GM18870 (cell line): Measurements from ENCODE around the gene MYF5.
"Not testable (repeated sequence)": the region's sequence is repeated elsewhere in the genome, so short reads cannot be mapped to it uniquely, and the experiment has no call there.

Experiments
- ATAC-seq: cut with Tn5 transposase; IDR thresholded peaks from one replicate; pipeline ENCODE4 v1.9.1; 2021; ENCODE audit warnings: moderate library complexity; ENCODE audit not compliant: unreplicated experiment

MYF5 gene

DNA sequence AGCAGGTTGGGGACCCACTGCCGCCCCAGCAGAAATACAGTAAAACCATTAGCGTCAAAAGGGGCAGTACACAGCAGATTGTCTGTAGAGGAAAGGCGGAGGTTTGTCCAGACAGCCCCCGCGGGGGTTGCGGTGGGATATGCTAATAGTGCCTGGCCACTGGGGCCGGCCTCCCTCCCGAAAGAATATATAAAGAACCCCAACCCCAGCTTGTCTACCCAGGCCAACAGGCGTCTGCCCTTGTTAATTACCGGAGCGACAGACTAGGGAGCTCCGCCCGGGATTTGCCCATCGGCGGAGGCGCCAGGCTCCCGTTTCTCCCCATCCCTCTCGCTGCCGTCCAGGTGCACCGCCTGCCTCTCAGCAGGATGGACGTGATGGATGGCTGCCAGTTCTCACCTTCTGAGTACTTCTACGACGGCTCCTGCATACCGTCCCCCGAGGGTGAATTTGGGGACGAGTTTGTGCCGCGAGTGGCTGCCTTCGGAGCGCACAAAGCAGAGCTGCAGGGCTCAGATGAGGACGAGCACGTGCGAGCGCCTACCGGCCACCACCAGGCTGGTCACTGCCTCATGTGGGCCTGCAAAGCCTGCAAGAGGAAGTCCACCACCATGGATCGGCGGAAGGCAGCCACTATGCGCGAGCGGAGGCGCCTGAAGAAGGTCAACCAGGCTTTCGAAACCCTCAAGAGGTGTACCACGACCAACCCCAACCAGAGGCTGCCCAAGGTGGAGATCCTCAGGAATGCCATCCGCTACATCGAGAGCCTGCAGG lies at the start of gene MYF5:
Gene MYF5, plus strand, starts transcription at position 217 of the 774 bp plus-strand sequence. Its CDS starts 152 bp downstream, at position 369.
- no peak for ATAC-seq

DNA sequence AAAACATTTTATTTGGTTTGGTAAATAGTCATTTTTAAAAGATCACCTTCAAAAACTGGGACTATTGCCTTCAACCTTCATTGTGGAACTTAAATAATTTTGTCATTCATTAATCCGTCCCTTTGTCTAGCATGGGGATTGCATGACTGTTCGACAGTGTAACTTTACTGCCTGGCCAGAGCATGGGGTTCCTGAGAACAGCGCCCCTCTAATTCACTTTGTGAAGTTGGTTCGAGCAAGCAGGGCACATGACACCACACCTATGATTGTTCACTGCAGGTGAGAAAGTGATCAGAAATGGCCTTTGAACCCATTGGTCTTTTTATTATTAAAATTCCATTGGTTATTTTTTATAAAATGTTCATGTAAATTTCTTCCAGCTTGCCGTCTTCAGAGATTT lies 46.5 kb upstream of the MYF5 start:
- no peak for ATAC-seq

DNA sequence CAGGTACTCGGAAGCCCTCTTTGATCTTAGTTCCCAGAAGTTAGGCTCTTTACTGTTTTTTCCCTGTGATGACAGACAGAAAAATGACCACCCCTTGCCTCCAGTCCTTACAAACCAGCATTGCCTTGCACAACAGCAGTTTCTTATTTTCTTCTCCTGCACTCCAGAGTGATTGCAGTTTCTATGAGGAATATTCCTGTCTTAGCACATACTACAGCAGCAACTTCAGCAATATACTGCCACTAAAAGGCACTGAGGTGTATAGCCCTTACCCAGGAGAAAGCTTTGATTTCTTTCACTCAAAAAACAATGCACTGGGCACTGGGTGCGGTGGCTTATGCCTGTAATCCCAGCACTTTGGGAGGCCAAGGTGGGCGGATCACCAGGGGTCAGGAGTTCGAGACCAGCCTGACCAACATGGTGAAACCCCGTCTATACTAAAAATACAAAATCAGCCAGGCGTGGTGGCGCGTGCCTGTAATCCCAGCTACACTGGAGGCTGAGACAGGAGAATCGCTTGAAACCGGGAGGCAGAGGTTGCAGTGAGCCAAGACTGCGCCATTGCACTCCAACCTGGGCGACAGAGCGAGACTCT lies 40.6 kb upstream of the MYF5 start:
- ATAC-seq = not testable (repeated sequence)

DNA sequence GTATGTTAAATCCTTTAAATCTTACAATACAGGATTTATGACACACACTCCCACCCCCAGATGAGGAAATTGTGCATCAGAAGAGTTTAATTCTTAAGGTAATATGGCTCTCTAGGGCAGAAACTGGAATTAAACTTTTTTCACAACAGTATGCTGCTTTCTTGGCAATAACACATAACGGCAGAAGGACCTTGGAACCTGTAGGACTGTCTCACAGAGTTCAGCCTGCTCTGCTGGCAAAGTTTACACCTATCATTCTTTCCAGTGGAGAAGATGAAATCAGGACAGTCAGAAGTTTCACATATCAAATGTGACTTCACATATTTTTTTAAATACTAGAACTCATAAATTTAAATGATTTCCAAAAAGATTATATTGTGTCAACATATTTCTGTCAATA lies 39.9 kb upstream of the MYF5 start:
- ATAC-seq = no peak

DNA sequence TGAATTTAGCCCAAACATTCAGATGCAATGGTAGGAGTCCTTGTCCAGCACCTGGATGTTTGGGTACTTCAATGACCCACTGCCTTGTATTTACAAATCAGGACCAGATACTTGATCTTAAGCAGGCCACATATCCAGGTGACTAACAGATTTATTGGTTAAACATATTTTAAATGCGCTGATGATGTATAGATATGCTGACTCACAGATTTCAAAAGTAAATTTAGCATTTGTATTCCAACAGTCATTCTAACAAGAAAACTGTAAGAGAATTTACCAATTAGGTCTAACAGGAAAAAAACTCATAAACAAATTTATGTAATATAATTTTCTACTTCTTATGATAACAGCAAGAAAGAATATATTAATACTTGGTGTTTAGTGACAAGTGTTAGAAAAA lies 38.7 kb upstream of the MYF5 start:
- no peak for ATAC-seq

DNA sequence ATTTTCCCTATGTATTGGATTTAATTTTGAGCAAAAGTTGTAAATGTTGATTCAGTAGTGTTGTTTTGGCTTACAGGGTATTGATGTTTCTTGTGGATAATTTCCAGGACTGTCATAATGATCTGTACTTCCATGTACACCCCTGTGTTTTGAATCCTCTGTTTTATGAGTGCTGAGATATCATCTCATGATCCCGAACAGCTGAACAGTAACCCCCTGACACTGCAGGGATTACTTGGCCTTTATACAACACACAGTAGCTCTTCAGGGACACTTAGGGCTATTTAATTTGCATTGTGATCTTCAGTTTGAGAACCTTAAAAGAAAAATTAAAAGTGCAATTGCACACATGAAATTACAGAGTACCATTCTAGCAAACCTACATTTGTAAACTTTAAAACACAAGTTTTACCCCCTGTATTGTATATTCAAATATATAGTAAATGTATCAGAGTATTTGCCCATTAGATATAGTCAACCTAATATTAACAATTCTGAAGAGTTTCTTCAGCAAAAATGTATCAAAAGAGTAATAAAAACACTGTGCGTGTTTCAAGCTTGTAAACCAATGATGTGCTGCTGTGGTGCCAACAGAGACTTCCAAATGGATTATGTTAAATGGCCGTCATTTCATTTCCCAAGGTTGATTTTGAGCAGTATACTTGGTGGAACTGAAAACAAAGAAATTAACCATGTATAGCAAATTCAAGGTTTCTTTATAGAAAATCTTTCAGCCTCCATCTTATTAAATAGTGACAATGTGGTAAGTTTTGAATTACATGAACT lies 37.2 kb upstream of the MYF5 start:
- ATAC-seq = no peak

DNA sequence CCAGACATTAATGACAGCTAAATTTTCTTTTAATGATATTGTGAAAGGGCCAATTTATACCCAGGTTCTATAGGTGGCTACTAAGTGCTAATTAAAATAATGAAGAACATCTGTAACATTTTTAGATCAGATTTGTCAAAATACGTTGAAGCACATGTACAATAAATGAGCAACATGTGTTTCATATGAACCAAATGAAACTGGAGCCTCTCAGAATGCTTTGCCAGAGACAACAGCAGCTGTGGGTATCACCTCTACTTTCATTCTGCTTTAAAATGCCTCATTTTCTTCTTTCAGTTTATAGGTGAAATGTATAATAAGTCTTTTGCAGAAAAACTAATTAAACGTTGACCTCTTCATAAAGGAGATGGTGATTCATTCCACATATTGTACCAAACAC lies 35.4 kb upstream of the MYF5 start:
- peak; percentile 86 for ATAC-seq

DNA sequence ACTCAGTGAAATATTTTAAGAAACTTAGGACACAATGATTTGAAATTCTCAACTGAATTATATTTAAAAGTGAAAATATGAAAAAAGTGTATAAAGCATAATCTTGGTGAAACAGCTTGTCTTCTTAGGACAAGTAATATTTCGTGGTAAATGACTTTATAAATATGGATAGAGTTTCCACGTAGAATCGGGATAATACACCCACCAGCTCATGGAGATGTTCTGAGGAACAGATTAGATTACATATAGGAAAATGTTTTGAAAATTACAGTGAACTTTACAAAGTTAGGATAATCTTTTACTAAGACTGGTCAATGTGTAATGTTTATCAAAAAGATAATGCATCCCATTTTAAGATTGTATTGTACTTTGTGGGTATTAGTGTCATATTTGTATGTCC lies 34.9 kb upstream of the MYF5 start:
- ATAC-seq = no peak

DNA sequence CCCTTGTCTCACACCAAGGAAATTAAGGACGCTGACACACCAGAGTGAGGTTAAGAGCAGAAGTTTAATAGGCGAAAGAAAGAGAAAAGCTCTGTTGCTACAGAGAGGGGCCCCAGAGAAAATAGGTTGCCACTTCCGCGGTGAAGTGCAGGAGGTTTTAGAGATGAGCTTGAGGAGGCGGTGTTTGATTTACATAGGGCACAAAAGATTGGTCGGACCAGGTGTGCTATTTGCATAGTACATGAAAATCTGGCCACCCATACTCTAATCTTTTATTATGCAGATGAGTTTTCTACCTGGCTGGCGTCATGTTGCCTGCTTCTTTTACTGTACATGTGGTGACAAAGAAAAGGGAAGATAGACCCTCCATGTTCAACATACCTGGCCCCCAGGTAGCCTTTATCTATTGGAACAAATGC lies 32.6 kb upstream of the MYF5 start:
- ATAC-seq = no peak

DNA sequence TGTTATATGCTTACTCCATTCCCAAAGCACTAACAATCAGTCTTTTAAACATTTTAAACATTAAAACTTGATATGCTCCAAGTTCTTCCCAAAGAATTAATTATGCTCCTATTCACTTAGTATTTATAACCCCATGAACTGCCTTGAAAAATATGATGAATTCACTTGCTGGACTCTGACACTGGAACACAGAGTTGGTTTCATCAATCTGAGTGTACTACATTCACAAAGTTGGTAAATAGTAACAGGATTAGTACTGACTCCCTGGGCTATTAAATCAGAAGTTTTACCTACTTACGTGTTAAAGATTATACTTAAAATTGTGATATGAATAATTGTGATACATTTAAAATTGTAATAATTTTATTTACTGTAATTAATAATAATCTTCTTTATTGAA lies 26.6 kb upstream of the MYF5 start:
- no peak for ATAC-seq

DNA sequence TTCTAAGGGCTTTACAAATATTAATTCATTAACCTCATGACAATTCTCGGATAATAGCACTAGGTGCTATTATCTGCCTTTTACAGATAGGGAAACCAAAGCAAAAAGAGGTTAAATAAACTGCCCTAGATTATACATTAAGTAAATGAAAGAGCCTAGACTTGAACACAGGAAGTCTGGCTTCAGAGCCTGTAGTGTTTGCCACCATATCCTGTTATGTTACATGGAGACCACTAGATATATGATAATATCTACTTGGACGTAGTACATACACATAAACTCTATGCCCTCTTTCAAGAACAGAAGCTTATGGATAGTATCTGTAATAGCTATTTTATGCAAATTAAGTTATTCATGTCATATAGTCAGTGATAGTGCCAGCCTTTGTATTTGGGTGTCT lies 26.2 kb upstream of the MYF5 start:
- ATAC-seq = no peak

DNA sequence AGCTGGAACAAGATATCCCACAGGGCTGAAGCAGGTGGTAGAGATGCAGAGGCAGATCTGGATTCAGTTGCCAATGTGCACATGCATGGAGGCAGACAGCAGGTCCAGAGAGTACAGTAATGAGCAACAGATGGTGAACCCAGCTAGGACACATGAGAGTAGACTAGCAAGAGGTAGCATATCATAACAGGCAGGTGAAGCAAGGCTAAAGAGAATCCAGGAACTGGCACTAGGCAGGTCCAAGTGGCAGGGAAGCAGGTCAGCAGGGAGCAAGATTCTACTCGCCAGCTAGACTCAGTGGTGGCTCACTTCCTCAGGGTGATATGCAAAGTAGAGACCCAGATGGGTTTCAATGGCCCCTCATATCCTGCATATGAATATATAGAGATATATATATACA lies 24.6 kb upstream of the MYF5 start:
- ATAC-seq = peak; percentile 56

DNA sequence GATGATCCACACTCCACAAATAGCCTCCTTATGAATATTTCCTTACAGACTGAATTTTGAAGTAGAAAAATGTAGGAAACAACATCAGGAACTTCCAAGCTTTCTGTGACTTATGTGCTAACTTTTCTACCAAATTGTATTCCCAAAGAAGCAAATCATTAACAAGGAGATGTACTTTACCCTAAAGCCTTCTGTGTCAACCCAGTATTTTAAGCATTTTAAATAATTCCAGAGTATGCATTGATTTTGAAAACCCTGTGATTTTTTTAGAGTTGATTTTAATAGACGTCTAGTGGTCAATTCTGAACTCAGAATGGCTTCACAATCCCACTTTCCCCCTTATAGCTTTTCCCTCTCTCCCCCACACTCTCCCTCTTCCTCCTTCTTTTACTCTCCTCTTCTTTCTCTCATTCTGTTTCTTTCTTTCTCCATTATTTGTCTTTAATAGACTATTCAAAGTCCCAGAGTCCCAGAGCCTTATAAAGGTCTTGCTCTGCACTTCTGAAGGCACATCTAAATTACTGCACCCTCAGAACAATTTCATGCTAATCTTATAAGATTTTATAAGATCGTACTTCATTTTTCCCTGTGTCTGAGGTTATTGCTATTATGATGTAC lies 19.3 kb upstream of the MYF5 start:
- no peak for ATAC-seq

DNA sequence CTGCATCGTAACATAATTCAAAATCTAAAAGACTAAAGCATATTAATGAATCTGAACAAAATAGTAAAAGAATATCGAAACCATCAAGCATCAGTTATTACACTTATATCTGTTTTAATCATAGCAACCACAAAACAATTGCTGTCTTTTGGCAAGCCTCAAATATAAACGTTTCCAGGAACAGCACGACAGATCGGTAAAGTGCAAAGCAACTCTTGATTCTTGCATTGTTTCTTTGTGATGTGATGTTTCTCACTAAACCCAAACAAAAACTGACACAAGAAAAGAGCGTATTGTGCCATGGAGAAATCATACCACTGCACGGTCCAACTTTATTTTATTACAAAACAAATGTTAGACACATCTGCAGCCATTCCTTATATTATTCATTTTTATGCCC lies 18.5 kb upstream of the MYF5 start:
- ATAC-seq = no peak

DNA sequence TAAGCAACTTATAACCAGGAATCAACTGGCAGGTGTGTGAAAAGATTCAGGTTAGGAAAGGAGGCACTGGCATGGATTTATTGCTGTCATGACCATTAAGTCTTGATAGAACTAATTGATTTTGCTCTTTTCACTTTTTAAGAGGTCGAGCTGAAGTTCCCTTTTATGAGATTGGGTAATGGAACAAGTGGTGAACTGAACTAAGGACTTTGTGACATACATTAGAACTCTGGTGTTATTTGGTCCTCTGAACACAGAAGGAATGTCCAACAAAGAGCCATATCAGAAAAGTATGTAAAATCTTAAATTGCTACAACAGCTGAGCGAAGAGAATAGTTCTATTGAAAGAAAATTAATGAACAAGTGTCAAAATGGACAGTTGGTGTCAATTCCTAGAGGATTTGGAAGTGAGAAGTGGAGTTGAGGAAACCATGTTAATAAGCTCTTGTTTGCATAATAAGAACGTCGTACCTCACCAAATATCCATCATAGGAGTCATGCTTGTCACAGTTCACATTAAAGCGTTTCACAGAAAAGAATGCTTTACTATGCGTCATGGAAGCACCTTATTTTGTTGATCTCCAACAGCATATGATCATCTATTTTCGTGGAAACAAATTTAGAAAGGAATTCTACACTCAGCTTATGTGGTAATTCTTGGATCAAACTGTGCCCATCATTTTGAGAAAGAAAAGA lies 17.7 kb upstream of the MYF5 start:
- ATAC-seq = no peak

DNA sequence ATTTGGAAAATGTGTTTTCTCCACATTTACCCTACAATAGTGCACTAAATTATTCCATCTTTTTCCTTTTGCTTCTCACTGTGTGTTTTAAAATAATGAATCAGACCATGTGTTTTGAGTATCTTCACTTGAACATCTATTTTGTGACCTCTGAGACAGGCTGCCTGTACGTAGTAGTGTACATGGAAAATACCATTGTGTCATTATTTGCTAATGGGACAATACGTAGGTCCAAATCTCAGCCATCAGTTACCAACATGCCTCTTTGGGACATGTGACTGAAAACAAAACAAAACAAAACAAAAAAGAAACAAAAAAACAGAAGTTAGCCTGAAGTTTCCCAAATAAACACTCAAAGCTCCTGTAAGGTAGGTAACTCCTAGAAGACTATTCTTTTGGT lies 16.4 kb upstream of the MYF5 start:
- peak; percentile 34 for ATAC-seq

DNA sequence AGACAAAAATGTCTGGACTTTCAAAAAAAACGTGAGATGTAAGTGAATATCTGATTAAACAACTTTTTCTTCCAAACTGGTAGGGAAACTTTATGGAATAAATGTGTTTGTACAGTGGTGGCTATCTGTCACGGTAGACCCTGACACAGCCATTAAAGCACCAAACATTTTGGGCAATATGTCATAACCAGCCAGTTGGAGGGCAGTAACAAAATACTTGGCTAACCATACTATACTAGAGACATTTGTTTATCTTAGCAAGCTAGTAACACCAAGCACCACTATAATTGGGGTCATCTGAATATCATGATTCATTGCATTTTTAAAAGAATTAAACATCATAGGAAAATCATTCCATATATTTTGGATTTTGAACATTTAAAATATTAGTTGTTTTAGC lies 15.3 kb upstream of the MYF5 start:
- no peak for ATAC-seq

DNA sequence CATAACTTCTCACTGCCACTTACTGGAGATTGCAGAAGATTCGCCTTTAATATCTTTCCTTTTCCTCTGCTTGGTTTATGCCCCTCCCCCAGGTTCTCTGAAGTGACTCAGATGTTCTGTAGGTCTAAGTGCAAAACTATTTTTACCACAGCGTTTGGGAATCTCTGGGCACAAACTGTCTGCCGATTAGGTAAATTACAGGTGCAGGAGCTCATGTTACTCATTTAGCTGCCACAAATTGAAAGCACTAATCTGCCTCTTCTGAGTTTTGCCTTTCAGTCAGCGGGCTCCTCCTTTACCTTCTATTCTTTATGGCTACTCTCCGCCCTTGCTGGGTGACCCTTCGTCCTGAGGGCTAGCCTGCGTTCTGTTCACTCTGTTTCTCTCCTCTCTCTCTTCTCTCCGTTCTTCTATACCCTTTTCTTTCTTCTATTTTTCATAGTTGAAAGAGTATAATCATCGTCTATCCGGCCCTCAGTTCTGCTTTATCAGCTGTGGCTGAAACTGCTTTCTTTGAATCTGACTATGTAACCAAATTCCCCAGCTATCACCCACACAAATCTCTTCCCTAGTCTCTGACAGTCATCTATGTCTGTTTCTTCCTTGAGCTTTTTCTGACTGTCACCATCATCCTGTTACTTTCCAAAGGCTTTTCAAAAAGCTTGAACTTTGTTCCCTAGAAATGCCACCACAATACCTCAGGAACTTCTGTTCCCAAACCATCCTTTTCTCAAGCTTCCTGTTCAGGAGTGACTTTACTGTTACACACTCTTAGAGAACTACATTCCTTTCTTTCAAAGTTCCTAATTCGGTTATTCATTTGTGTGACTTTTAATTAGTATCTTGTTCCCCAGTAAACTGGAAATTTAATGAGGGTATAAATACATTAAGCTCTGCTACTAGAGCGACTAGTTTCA lies 13.6 kb upstream of the MYF5 start:
- peak; percentile 92 for ATAC-seq

DNA sequence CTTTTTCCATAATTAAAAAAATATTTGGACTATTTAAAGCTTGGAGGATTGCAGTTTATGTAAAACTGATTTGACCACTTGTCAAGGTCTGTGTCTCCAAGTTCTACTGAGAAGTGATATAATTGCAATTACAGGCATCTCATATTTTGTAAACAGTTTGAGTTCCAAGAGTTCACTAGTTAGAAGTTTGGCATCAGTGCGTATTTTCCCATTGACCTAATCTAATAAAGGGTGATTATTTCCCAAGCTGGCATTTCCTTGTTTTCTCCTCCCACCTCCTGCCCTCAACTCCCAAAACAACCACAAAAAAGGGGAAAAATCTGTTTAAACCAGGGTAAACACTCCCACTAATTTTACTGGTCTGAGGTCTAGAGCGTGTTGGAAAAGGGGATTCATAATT lies 12.3 kb upstream of the MYF5 start:
- no peak for ATAC-seq
